ENCODE data around the gene LMCD1.
"Not testable (repeated sequence)": the region's sequence is repeated elsewhere in the genome, so short reads cannot be mapped to it uniquely, and the experiment has no call there.

DNA sequence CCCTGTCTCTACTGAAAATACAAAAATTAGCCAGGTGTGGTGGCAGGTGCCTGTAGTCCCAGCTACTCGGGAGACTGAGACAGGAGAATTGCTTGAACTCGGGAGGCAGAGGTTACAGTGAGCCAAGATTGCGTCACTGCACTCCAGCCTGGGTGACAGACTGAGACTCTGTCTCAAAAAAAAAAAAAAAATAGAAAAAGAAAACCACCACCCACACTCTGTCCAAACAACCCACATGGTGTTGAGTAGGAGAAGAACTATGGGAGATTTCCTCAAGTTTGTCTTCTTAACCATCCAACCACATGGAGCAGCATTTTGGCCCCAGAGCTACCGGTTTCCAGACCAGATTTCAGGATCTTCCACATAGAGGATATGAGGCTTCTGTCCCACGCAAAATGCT, 78.8 kb downstream of the LMCD1 start:
- TF ChIP-seq CTCF, POLR2A, POLR2AphosphoS5 (IDR thresholded peaks at IDR 0.05): not testable (repeated sequence)

Data from sigmoid colon (tissue), 4 donors.